RKO (cell line): ENCODE measurements around the gene RUNX3.
"Not testable (repeated sequence)": the region's sequence is repeated elsewhere in the genome, so short reads cannot be mapped to it uniquely, and the experiment has no call there.

Experiments
- DNase-seq: peaks from one replicate; pipeline ENCODE4 v3.0.0-alpha.2; 2016; ENCODE audit warnings: low spot score

Gene RUNX3

DNA sequence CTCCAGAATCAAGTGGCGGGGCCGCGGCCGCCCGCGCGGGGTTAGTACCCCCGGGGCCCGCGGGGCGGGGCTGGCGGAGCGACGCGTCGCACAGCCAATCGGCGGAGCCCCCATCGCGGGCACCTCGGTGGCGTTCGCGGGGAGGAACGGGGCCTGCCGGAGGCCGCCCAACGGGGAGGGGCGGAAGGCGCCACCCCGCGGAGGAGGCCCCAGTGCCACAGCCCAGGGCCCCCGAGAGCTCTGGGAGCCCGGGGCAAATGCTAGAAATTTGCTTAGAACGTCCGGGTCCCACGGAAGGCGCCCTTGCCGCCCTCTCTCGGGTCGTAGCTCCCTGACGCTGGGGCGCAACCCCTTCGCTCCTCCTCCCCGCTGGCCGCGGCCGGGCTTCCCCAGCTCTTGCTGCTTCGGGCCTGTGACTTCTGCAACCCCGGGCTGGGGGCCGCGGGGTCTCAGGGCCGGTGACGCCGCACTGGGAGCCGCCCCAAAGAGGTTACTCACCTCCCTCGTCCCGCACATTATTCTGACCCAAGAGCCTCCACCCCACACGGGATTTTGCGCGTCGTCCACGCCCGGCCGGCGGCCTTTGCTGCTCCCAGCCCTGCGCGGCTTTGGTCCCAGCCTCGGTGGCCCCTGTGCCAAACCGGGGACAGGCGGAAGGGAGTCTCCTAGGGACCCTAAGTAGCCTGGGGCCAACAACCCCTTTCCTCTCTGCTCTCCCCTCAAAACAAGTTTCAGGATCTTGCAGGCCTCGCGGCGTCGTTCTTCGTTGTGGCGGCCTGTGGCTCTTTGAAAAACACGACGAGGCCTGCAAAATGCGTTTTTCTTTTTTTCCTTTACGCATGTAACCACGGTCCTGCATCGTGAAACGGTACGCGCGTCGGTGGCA lies at the start of gene RUNX3:
RUNX3 (minus strand) TSS at position 17 of the 886 bp plus-strand sequence. CDS start 408 bp downstream, outside the sequence.
- DNase-seq, result no peak

DNA sequence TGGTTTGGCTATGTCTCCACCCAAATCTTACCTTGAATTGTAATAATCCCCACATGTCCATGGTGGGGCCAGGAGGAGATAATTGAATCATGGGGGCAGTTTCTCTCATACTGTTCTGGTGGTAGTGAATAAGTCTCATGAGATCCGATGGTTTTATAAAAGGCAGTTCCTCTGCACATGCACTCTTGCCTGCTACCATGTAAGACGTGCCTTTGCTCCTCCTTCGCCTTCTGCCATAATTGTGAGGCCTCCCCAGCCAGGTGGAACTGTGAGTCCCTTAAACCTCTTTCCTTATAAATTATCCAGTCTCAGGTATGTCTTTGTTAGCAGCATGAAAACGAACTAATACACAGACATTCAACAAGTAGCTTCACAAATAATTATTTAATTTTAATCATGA lies 49.2 kb upstream of the RUNX3 start:
- not testable (repeated sequence) for DNase-seq

DNA sequence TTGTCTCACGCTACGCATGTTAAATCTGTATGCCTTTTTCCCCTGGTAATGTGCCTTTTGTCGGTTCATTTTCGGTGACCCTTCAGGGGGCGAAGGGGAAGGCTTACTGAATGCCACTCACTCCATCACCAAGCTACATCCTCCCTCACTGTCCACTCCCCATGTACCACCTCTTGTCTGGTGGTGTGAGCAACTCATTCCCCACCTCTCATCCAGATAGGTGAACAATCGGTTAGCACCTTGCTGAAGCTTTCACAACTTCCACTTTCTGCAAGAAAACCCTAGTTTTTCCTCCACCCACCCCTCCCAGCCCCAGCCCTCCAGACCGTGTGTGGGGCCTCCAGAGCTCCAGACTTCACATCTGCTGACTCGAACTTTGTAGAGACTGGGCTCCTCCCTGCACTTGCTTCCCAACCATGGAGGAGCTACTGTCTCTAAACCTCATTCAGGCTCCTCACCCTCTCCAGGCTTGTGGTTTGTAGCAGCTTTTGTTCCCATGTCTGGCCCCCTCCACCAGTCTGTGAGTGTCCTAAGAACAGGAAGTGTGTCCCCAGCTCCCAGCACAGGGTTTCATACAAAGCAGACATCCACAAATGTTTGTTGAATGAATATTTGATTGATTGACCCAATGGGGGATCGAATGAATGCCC lies 48.4 kb upstream of the RUNX3 start:
- no peak for DNase-seq

DNA sequence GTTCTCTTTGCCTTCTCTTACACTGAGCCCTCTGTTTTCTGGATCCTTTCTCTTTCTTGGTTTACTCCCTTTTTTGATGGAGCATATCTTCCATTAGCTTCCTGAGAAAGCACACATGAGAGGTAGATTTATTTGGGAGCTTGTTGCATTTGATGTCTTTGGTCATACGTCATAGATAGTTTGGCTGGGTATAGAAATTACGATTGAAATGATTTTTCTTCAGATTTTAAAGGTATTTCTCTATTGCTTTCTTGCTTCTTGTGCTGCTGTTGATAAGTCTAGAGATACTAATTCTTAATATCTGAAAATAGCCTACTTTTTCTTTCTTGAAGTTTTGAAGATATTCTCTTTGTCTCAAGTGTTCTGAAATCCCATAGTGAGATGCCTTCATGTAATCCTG lies 45.3 kb upstream of the RUNX3 start:
- DNase-seq, result no peak

DNA sequence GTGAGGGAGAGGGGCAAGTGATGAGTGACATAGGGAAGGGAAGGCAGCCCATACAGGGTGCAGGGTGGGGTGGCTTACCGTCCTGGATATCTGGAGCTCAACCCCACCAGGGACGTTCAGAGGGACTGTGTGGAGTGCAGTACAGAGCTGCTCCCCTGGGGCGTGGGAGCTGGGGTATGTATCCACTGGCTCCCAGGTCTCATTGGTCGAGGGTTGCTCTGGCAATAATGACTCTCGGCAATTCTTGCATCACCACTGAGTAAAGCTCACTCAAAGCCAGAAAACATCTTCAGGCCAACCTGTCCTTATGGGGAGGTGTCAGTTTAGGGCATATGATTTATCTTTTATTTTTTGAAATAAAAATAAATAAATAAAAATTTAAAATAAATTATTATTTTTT lies 43.2 kb upstream of the RUNX3 start:
- DNase-seq, result no peak

DNA sequence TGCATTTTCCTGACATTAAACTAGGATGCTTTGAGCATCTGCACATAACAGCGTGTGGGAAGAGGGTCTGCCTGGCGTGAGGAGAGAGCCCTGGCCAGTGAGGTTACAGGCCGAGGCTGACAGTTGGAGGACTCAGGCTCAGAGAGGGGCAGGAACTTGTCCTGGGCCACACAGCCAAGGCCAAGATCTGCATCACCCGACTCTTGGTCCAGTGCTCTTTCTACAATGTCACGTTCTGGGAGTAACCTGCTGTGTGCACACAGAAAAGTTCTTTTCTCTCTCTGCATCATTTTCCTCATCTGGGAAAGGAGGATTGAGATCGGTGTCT lies 42.8 kb upstream of the RUNX3 start:
- no peak for DNase-seq

DNA sequence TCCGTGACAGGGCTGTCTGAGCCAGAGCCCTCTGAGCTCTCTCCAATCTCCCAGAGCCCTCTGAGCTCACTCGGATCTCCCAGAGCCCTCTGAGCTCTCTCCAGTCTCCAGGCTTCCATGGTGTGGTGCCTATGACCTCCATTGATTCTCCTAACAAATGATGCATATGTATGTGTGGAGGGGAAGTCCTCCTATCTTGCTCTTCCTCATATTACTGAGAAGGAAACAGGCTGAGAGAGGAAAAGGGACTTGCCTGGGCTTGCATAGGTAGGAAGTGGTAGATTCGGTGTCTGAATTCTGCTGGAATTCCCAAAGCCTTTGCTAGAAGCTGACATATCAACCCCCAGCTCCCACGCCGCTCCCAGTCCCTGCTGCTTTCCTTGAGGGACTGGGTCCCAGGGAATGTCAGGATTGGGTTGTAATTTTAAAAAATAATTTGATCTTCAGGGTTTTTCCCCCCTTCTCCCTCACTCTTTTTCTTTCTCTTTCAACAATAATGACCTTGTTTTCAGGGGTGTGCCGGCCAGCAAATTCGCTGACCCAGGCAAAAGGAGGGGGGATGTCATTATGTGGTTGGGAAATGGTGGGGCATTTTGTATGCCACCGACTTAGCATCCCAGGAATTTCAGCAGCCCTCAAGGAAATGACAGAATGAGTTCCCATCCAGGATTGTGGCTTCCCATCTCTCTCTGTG lies 42.3 kb upstream of the RUNX3 start:
- DNase-seq, result no peak

DNA sequence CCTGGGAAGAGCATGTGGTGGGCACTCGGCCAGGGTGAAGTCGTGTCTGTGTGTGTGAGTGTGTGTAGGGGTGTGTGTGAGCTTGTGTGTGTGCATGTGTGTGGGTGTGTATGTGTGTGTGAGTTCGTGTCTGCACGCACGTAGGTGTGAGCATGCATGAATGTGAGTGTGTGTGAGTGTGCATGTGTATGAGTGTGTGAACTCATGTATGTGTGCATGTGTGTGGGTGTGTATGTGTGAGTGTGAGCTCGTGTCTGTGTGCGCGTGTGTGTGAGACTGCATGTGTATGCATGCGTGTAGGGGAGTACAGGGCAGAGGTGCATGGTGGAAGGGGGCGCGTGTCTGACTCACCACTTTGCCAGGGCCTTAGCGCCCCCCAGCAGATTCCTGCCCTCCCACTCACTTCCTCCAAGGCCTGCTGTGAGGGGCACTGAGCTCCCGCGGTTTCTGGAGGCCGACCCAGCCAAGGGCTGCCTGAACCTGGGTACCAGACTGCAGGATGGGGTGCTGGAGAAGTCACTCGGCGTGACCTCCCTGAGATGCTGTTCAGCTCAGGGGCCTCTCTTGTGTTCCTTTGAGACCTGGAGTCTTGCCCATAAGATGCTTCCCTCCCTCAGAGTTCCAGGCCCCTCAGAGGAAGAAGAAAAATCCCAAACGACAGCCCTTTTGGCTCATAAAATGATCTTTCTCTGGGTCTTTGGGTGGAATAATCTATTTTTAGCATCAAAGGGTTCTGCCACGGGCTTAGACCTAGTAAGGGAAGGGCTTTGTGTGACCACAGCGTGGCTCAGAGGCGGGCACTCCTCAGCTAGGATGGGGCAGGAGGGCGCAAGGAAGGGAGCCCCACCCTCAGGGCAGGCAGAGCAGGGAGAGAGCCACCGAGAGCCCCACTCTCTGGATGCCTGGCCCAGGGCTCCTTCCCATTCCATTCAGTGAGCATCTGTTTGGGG lies 41.1 kb upstream of the RUNX3 start:
- no peak for DNase-seq

DNA sequence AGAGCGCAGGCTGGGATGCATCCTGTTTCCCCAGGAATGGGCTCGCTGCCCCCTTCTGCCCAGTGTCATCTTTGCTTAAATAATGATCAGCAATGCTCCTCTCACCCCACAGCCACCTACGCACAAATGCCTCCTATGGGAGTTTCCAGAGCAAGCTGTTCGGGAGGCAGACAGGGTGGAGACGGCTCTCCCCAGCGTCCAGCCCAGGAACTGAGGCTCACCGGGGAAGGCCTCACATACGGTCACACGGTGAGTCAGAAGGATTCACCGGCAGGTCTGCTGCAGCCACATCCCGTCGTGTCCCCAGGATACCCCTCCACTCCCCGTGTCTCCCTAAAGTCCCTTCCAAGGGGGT lies 40.3 kb upstream of the RUNX3 start:
- peak; percentile 13 for DNase-seq

DNA sequence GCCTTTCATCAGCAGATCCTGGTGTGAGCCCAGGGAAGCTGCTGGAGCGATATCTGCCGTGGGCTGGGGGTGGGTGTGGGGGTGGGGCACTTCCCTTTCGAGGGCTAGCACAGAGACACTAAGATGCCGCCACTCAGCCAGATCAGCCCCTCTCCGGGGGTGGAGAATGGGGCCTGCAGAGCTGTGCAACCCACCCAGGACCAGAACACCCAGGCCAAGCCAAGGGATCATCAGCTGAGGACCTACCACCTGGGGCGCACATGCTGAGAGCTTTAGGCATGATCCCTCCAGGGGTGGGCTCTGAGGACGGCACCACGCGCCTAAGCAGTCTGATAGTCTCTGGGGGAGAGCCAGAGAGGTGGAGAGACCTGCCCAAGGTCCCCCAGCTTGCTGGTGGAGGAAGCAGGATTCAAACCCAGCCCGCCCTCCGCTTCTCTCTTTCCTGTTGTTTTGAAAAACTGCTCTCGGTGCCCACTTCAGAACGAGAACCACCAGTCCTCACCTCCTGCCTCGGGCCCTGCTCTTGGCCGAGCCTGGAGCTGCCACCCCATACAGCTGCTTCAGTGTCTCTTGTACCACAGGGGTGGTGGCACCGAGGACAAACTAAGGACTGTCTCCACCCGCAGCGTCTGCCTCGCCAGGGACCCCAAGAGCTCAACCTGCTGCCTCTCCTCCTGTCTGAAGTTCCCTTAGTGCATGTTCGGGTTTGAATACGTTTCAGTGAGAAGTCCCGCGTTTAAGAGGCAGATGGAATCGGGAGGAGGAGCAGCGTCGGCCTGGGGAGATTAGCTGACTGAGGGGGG lies 39.7 kb upstream of the RUNX3 start:
- DNase-seq, result no peak

DNA sequence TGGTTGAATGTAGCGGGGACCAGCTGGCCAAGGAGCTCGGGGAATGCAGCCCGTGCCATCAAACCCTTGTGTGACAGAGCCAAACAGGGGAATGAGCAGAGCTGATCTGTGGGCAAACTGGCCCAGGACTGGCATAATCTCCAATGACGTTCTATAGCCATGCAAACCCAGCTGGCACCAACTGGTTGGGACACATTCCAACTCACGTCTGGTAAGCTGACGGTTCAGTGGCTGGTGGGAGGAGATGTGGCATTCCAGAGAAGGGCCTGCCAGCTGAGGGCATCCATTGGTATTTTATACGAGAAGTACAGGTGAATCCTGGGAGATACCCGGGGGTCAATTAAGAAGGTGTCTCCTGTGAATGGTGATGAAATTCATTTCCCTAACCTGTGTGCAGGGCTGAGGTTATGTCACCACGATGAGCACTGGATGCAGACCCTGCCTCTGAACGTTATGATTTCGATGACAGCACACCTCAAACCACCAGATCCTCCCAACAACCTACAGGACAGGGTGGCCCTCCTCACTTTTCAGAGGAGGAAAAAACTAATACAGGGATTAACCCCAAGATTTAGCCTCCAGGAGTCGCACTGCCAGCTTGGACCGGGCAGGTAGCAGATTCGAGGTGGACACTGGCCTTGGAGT lies 39.0 kb upstream of the RUNX3 start:
- no peak for DNase-seq

DNA sequence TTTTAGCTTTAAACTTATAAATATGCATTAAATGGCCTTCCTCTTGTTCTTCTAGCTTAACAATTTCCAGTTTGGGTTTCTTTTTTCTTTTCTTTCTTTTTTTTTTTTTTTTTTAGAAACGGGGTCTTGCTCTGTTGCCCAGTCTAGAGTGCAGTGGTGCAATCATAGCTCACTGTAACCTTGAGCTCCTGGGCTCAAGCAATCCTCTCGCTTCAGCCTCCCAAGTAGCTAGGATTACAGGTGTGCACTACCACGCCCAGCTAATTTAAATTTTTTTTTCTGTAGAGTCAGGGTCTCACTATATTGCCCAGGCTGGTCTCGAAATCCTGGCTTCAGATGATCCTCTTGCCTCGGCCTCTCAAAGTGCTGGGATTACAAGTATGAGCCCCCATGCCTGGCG lies 37.9 kb upstream of the RUNX3 start:
- no peak for DNase-seq

DNA sequence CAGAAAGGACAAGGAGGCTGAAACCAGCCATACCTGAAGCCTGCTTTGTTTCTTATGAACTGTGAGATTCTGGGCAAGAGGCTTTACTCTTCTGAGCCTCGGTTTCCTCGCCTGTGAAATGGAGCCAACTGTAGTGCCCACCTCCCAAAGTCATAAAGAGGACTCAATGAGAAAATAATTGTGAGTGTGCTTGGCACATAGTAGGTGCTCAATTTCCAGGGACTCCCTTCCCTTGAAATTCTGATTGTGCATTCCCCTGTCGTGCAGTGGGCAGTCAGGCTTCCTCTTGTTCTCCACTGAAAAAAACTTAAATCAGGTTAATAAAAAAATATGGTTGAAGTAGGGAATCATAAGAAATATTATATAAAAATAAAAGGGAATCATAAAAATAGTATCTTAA lies 37.5 kb upstream of the RUNX3 start:
- DNase-seq, result no peak

DNA sequence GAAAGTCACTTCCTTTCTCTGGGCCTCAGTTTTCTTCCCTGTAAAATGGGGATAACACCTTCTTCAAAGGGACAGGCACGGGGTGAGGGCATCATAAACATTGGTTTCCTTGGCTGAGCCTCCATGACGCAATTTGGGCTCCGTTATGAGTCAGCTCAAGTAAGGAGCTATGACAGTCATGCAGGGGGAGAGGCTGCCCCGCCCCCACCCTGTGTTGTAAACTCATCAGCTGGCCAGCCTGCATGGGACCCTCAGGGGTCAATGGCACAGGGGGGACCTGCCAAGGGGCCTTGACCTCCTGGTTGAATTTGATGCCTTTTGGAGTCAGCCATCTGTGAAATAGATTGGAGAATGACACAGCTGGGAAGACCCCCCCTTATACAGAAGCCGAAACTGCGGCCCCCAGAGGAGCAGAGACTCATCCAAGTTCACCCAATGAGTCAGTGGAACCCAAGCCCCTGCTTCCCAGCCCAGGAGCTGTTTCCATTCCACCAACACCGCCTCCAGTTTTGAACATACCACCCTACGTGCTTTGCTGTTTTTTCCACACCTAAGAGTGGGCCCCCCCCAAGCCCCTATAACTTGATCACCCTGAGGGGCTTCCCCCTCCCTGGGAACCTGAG lies 36.8 kb upstream of the RUNX3 start:
- DNase-seq, result peak; percentile 77

DNA sequence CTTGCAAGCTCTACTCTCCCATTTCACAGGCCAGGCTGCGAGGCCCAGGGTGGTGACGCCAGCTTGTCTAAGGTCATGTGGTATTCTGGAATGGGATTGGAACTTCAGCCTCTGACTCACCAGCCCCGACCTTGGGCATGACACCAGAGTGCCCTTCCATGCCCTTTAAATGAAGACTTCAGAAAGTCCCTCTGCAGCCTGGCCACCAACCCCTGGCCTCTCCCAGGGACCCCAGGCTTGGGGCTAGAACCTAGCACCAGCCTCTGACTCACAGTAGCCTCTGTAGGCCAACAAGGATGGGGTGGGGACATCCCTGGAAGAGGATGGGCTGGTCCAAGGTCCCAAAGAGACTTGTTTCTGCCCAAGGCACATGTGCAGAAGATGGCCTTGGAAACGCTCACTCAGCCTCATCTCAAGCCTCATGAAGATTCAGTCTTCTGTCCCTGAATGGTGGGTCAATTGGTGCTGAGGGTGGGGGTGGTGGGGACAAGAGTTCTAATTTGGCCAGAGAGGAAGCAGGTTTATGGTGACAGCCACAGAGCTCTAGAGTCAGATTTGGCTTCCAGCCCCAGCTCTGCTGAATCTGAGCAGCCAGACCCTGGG lies 36.1 kb upstream of the RUNX3 start:
- no peak for DNase-seq

DNA sequence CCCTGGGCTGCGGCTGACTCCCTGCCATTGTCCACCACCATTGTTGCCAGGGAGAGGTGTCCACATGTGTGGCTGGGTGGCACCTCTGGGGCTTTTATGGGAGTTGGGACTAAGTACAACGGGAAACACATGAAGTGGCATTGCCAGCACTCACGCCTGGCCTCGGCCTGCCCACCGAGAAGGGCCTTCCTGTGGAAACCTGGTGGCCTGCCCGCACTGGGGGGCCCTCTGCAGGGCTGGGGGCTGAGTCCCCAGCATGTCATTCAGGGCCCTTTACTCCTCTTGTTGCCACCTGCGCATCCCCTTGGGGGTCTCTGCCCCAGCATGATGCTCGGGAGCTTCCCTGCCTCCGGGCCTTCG lies 35.5 kb upstream of the RUNX3 start:
- DNase-seq, result no peak

DNA sequence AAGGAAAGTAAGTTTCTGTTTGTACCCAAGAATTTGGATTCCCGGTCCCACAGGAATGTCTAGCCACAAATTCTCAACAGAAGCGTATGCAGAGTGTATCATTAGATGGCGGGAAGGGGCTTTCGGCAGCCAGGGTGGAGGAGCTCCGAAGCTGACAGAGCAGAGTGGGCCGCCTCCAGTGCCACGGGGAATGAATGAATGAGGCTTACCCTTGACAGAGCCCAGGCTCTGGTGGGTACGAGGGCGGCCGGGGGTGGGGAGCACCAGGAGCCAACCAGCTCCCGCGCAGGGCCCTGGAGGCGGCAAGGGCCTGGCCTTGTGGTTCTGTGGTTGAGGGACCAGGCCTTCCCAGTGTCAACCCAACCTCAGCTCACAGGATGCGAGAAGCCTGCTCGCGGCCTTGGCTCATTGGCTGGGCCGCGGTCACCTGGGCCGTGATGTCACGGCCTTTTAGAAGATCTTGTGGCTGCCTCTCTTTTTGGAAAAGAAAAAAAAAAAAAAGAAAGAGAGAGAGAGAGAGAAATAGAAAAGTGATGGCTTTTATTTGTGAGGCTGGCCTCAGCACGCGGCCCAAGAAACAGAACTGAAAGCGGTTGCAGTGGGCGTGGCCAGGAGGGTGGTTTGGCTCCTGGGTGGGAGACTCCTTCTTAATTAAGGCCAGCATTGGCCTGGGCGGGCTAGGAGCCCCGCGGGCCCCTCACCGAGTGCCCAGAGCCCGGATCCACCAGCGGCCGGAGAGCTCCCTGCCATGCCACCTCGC lies 34.9 kb upstream of the RUNX3 start:
- DNase-seq, result no peak

DNA sequence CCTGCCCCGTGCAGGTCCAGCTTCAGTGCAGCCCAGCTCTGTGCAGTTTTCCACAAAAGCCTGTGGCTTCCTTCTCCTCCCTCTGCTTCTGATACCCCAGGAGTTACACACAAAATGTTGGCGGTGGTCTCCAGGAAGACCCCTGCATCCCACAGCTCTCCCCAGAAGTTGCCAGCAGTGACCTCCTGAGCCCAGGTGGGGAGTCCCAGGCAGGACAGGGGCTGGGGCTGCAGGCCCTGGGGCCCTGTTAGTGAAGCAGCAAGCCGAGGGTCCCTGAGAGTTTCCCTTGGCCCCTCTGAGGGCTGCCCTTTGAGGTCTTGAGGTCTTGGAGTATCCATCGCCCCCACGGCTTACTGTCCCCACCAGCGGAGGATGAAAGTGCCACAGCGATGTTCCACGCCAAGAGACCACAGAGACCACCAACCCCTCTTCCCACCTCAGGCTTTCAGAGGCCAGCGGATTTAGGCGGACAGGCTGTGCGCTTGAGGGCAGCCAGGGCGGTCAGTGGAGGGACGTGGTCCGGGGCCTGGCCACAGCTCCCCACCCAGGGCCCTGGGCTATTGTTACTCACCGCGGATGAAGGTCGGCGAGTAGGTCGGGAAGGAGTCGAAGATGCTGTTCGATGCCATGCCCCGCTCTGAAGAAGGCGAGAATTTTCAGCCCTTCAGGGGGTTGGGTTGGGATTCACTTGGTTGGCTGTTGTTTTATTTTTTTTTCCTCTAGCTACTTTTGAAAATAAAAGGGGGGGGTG lies 34.0 kb upstream of the RUNX3 start:
- DNase-seq, result no peak
